GM18951 (cell line): ENCODE data around the gene CLN5.
"Not testable (repeated sequence)": the region's sequence is repeated elsewhere in the genome, so short reads cannot be mapped to it uniquely, and the experiment has no call there.

ENCODE experiments used
- POLR2A ChIP-seq: IDR thresholded peaks from 4 replicates; pipeline ENCODE4 v1.6.1; 2011; ENCODE audit warnings: mild to moderate bottlenecking; ENCODE audit not compliant: insufficient read length, insufficient read depth; ENCODE audit errors: extremely low read depth
- in situ Hi-C: fragments of 300-500 bp; cut with MboI; formaldehyde crosslinking; loops from one replicate; pipeline ENCODE4 v1.12.0; 2022; ENCODE audit warnings: low sequenced_read_pairs, mixed read lengths, inconsistent platforms; ENCODE audit not compliant: unreplicated experiment

The CLN5 gene

DNA sequence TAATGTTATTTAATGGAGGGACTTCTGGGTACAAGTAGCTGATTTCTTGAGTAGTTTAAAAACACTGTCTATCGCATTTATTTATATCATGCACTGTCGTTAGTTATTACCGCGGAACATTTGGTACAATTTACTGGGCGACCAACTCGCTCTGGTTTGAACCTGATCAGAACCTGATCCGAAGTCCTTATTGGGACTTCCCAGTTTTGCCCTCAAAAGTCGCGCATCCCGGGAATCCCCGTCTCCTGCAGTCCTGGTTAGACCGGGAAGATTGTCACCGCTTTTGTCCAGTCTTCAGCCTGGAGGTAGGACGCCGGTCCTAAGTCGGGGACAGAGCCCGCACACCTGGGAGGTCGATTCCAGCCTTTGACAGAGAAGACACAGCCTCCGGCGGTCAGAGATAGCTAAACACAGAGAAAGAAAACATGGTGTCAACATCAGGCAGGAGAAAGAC lies 694 bp downstream of the CLN5 start:
- in situ Hi-C loops: no loop called here
- no peak for TF ChIP-seq POLR2A

DNA sequence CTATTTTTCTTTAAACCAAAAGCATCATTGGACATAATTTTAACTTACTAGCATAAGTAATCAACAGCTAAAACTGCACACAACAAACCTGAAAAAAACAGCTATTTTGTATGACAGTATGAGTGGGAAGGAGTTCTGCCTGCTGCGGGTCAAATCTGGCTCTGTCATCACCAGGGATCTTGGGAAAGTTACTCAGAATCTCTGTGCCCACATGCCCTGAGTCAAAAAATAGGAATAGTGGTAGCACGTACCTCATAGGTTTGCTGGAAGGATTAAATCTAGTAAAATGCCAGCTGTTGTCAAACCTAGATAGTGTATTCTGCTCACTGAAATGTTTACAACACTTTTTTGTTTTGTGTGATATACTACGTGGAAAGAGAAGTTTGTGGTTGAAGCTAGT lies 1.1 kb downstream of the CLN5 start:
- TF ChIP-seq POLR2A: no peak
- in situ Hi-C loops: no loop called here

- in situ Hi-C loops: no loop called here
- TF ChIP-seq POLR2A: no peak
These were observed 1.6 kb downstream of the CLN5 start for GRCh38 chr13:76993473-76993872.

DNA sequence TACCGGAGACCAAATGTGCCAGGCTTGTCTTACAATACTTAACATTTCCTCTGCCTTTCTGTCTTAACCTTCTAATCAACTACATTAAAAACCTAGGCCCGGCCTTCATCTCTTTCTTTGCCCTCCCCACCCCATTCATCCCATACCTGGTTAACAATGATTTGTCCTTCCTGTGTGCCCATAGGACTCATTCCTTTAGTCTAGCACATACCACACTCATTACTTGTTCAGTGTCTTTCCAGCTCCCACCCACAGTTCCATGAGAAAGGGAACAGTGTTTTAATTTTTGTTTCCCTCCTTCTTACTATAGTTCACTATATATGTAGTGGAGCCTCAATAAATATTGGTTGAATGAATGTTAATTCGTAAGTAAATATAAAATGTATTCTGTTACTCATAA lies 2.4 kb downstream of the CLN5 start:
- no peak for TF ChIP-seq POLR2A
- in situ Hi-C loops: no loop called here

- in situ Hi-C loops: no loop called here
- TF ChIP-seq POLR2A: no peak
These were observed 8.6 kb downstream of the CLN5 start for GRCh38 chr13:77000475-77000874.

- TF ChIP-seq POLR2A: no peak
- in situ Hi-C loops: no loop called here
These were observed 9.7 kb downstream of the CLN5 start for GRCh38 chr13:77001540-77001939.

GRCh38 chr13:77001963-77002587 lies 10.2 kb downstream of the CLN5 start:
- in situ Hi-C loops: no loop called here
- TF ChIP-seq POLR2A: no peak

GRCh38 chr13:77002590-77003190 lies 10.8 kb downstream of the CLN5 start:
- in situ Hi-C loops: no loop called here

DNA sequence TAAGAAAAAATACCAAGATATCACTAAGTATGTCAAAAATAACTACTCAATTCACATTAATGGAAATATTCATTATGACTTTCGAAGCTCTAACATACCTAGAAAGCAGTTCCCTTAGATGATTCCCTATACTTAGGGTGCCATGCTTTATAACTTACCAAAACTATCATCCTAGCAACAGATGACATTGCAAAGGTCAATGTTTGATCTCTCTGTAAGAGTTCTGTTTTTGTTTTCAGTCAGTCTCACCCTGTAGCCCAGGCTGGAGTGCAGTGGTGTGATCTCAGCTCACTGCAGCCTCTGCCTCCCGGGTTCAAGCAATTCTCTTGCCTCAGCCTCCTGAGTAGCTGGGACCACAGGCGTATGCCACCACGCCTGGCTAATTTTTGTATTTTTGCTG lies 16.5 kb downstream of the CLN5 start:
- in situ Hi-C loops: not testable (repeated sequence)

More at GRCh38 chr13:77002590-77003190, 10.8 kb downstream of the CLN5 start:
- TF ChIP-seq POLR2A: no peak

DNA sequence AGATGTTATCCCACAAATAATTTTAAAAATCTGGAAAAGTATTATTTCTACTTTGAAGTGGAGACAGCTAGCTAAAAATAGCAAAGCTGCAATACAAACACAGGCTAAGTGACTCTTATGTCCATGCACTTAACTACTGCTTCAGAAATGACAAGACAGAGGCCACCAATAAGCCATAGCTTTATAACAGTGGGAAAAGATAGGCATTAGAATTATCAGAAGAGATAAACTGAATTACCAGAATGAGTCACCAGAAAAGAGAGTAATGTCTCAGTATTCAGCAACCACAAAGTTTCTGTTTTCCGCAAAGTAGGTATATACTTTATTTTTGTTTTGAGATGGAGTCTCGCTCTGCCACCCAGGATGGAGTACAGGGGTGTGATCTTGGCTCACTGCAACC lies 17.1 kb downstream of the CLN5 start:
- in situ Hi-C loops: no loop called here
- TF ChIP-seq POLR2A: no peak

GRCh38 chr13:77009719-77010118 lies 17.8 kb downstream of the CLN5 start:
- in situ Hi-C loops: not testable (repeated sequence)

- TF ChIP-seq POLR2A: no peak
- in situ Hi-C loops: no loop called here
These were observed 22.1 kb downstream of the CLN5 start for GRCh38 chr13:77013853-77014542.

- in situ Hi-C loops: no loop called here
- TF ChIP-seq POLR2A: no peak
These were observed 23.2 kb downstream of the CLN5 start for GRCh38 chr13:77014906-77015685.
